ENCODE measurements around the gene PPP1R1B. TPM values are rescaled to one million over a fixed set of nuclear protein-coding genes. Genes with fewer than 3 reads are reported as not detected.

PPP1R1B gene
- polyA plus RNA-seq, 1 donor from 2014 or later = 1.8 TPM

- Histone ChIP-seq H3K27me3 (ENCODE audit: insufficient read depth, low read depth, low read length) (no peaks in the 10 kb centered on the region), H3K27ac (ENCODE audit: low read length) (no peak overlapping the region), H3F3A (ENCODE audit: insufficient read depth, low read length, poor library complexity, severe bottlenecking) (no peaks in the 10 kb centered on the region), H3K9ac (ENCODE audit: low read length) (no peak overlapping the region), H4K20me1 (ENCODE audit: insufficient read depth) (no peaks in the 10 kb centered on the region), H3K4me3 (ENCODE audit: low read length) (no peak overlapping the region), H3K9me2 (ENCODE audit: insufficient read depth, low read length) (no peaks in the 10 kb centered on the region), H3K79me2 (replicated peaks; ENCODE audit: insufficient read depth, low read length) (no peaks in the 10 kb centered on the region), H2AFZ (ENCODE audit: low read depth, low read length) (no peak overlapping the region), H3K4me2 (ENCODE audit: low read length) (no peak overlapping the region), H3K36me3 (ENCODE audit: insufficient read depth, low read length) (no peaks in the 10 kb centered on the region), H3K9me3 (ENCODE audit: low read length) (no peaks in the 10 kb centered on the region)
- no peak for TF ChIP-seq EP300 (conservative IDR thresholded peaks at IDR 0.05; ENCODE audit: poor library complexity, severe bottlenecking)
- no peak for TF ChIP-seq MXI1 (conservative IDR thresholded peaks at IDR 0.05; ENCODE audit: poor library complexity, severe bottlenecking)
- no peak for TF ChIP-seq EZH2 (IDR thresholded peaks at IDR 0.05; ENCODE audit: borderline replicate concordance, insufficient read depth, low read length, poor library complexity, severe bottlenecking)
- no peak for TF ChIP-seq TAF1 (IDR thresholded peaks at IDR 0.05; ENCODE audit: low read depth)
- TF ChIP-seq SMC3 (conservative IDR thresholded peaks at IDR 0.05; ENCODE audit: poor library complexity) = no peak
- no peak for TF ChIP-seq RAD21 (conservative IDR thresholded peaks at IDR 0.05)
- TF ChIP-seq CTCF (IDR thresholded peaks at IDR 0.05; ENCODE audit: poor library complexity, severe bottlenecking) = no peak
- no peak for TF ChIP-seq POLR2AphosphoS5 (IDR thresholded peaks at IDR 0.05)
These were observed 23.4 kb downstream of the PPP1R1B start for GRCh38 chr17:39650121-39650579.

GRCh38 chr17:39651923-39652586 is 25.3 kb downstream of the PPP1R1B start:
- H3K9ac ChIP-seq (ENCODE audit: low read length) = no peak overlapping the region
- H3K36me3 ChIP-seq (ENCODE audit: insufficient read depth, low read length) = no peaks in the 10 kb centered on the region
- no peaks in the 10 kb centered on the region for H3K9me2 ChIP-seq (ENCODE audit: insufficient read depth, low read length)
- no peaks in the 10 kb centered on the region for H3K27me3 ChIP-seq (ENCODE audit: insufficient read depth, low read depth, low read length)
- H3K79me2 ChIP-seq (replicated peaks; ENCODE audit: insufficient read depth, low read length) = no peaks in the 10 kb centered on the region
- no peaks in the 10 kb centered on the region for H3F3A ChIP-seq (ENCODE audit: insufficient read depth, low read length, poor library complexity, severe bottlenecking)
- H3K4me2 ChIP-seq (ENCODE audit: low read length) = no peak overlapping the region
- no peaks in the 10 kb centered on the region for H3K9me3 ChIP-seq (ENCODE audit: low read length)
- H3K4me3 ChIP-seq (ENCODE audit: low read length) = no peak overlapping the region
- H4K20me1 ChIP-seq (ENCODE audit: insufficient read depth) = no peaks in the 10 kb centered on the region
- TF ChIP-seq RAD21 (conservative IDR thresholded peaks at IDR 0.05) = no peak
- TF ChIP-seq TAF1 (IDR thresholded peaks at IDR 0.05; ENCODE audit: low read depth) = no peak
- TF ChIP-seq REST (IDR thresholded peaks at IDR 0.05; ENCODE audit: borderline replicate concordance) = no peak
- H3K27ac ChIP-seq (ENCODE audit: low read length) = no peak overlapping the region
- H2AFZ ChIP-seq (ENCODE audit: low read depth, low read length) = no peak overlapping the region
